Astrocyte of the hippocampus (primary cell): Measurements from ENCODE around the gene ADAM10.
A peak's percentile ranks its signal among the peaks of the same experiment; 100 is the strongest.

Source experiments
- DNase-seq: peaks from one replicate; pipeline ENCODE4 v3.0.0; 2011; ENCODE audit warnings: low read depth, low spot score

ADAM10 gene

DNA sequence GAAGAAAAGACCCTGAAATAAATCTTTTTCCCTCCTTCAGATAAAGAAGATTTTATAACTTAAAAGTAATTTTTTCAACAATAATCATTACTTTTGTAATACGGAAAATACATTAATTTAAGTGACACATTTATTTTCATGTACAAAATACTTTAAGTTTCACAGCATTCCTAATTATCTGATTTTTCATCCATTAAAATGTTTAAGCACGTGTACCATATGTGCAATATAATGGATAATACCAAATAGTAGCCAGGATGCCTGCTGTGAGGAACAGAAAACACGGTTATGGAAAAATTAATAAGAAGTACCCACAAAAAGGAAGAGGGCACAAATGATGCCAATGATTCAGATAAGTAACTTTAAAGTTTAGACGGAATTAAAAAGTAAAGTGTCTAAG lies 33.5 kb downstream of the ADAM10 start:
- no peak for DNase-seq

DNA sequence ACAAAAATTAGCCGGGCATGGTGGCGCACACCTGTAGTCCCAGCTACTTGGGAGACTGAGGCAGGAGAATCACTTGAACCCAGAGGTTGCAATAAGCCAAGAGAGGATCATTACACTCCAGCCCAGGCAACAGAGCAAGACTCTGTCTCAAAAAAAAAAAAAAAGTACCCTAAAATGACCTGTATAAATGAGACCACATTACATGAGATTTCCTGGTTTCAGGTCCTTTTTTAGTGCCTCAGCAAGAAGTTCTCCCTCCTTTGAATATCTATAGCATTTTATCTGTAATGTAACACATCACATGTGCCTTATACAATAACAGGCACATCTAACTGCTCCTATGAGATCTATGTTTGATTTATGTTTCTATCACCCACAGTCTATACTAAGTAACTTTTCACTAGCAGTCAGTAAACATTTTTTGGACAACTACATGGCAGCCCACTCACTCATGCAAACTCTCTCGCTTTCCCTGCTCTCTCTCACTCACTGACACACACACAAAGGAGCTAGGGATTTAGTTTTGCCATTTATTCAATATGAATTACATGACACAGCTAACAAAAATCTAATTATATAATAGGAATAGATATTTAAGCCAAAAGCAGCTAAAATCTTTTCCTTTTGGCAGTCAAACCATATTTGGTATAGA lies 34.1 kb downstream of the ADAM10 start:
- DNase-seq, result no peak

DNA sequence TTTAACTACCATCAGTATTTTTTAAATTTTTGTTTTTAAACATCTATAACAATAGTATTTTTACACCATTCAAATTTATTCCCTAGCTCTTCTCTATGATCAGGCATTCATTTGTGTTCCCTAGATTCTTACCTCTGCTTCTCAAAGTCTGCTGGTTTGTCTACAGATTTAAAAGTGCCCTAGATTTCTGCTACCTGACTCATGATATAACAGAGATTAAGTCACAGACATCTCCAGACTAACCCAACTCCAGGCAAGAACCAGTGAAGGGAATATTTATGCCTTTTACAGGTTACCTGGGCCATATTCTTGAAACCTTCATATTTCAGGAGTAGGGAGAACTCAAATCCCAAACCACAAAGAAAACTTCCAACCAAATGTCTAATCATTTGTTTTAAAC lies 38.8 kb downstream of the ADAM10 start:
- peak; percentile 16 for DNase-seq

DNA sequence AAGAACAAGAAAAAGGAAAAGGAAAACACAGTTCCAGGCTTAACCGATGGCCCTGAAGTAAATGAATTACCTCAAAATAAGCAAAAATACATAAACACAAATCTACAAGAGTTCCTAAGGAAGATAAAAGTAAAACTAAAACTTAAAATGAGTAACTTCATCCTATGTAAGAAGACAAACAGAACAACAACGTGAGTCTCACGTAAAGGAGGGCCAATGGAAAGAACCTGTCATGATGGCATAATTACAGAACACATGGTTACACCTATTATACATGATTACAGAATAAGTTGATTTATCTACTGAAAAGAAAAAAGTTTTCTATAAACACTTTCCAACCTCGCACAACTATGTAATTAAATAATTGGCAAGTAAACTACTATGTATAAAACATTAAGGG lies 42.1 kb downstream of the ADAM10 start:
- DNase-seq, result no peak

DNA sequence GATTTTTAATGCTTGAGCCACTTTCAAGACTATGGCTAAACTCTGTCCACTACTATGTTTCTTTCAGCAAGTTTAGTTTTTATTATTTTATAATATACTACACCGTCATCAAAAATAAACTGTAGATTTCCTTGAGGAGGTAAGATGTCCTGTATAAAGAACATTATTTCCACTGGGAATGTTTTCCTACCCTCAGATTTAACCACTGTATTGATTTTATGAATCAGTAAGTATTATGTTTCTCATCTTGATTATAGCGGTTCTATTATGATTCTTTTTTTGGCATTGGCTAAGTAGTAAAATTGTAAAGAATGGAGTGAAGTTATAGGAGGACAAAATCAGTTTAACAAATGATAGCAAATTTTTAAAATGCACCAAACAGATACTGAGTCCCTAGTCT lies 44.4 kb downstream of the ADAM10 start:
- no peak for DNase-seq

DNA sequence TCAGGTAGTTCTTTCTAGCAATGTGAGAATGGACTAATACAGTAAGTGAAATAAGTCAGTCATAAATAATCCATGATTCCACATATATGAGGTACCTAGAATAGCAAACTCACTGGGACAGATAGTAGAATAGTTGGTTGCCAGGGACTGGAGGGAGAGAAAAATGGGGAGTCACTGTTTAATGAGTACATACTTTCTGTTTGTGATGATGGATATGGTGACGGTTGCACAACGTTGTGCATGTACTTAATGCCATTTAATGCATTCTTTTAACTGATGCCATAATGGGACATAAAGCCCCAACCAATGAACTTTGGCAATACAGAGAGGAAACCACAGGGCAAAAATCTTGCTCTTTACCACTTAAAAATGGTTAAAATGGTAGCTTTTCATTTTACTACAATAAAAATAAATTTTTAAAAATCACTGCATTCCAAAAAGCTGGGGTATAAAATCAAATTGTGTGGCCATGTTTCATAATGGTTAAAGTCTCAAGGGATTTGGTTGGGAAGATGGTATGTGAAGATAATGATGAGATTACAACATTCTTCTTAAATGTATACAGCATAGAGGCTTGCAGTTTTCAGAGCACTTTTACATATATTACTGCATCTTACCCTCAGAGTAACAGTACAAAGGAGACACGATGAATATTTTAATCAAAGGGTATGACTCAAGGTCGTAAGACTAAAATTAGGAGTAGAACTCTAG lies 45.2 kb downstream of the ADAM10 start:
- DNase-seq, result no peak

DNA sequence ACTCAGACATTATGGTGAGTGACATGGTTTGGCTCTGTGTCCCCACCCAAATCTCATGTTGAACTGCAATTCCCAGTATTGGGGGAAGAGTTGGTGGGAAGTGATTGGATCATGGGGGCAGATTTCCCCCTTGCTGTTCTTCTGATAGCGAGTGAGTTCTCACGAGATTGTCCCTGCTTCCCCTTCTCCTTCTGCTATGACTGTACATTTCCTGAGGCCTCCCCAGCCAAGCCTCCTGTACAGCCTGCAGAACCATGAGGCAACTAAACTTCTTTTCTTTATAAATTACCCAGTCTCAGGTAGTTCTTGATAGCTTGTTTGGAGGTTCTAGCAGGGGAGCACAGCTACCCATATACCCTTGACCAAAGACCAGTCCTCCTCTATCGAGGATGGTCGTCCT lies 45.9 kb downstream of the ADAM10 start:
- DNase-seq, result no peak

DNA sequence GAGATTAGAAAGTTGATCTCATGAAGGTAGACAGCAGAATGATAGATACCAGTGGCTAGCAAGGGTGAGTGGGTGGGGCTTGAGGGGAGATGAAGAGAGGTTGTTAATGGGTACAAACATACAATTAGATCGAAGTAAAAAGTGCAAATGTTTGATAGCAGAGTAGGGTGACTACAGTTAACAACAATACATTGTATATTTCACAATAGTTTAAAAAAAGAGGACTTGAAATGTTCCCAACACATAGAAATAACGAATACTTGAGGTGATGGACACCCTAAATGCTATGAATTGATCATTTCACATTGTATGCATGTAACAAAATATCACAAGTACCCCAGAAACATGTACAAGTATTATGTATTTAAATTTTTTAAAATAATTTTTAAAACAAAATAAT lies 47.3 kb downstream of the ADAM10 start:
- no peak for DNase-seq

DNA sequence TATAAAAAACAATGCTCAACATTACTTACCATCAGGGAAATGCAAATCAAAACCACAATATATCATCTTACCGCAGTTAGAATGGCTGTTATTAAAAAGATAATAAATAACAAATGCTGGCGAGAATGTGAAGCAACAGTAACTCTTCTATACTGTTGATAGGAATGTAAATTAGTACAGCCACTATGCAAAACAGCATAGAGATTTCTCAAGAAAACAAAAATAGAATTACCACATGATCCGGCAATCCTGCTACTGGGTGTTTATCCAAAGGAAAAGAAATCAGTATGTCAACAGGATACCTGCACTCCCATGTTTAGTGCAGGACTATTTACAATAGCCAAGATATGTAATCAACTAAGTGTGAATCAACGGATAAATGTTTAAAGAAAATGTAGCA lies 48.1 kb downstream of the ADAM10 start:
- DNase-seq, result no peak

DNA sequence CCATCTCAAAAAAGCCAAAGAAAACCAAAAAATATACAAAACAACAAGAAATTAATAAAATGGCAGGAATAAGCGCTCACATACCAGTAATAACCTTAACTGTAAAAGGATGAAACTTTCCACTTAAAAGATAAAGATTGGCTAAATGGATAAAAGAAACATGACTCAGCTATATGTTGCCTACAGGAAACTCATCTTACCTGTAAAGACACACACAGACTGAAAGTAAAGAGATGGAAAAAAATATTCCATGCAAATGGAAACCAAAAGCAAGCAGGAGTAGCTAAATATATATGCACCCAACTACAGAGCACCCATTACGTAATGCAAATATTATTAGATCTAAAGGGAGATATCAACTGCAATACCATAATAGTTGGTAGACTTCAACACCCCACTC lies 49.7 kb downstream of the ADAM10 start:
- DNase-seq, result no peak

DNA sequence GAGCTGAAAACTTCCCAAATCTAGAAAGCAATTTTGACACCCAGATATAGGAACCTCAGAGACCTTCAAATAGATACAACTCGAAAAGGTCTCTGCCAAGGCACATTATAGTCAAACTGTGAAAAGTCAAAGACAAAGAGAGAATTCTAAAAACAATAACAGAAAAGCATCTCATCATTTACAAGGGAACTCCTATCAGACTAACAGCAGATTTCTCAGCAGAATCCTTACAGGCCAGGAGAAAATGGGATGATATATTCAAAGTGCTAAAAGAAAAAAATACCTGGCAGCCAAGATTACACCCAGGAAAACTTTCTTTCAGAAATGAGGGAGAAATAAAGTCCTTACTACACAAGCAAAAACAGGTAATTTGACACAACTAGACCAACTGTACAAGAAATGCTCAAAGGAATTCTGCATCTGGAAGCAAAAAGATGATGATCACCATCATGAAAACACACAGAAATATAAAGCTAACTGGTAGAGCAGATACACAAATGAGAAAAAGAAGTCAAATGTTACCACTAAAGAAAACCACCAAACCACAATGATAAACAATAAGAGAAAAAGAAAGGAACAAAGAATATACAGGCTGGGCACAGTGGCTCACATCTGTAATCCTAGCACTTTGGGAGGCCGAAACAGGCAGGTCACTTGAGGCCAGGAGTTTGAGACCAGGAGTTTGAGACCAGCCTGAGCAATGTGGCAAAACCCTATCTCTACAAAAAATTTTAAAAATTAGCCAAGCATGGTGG lies 50.4 kb downstream of the ADAM10 start:
- no peak for DNase-seq

DNA sequence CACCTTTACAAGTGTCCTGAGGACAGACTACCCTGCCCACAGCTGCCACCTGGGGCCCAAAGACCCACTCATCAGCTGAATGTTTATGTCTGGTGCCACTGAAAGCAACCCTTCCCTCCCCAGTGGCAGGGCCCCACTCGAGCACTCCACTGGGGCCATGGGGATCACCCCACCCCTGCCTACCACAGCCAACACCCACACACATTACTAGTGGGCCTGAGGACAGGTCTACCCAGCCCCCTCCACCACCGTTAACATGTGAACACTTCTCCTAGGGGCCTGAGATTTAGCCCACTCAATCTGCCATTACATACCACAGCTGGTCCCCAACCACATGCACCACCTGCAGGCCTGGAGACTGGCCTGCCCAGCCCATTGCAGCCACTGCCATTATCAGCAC lies 52.3 kb downstream of the ADAM10 start:
- DNase-seq, result no peak

DNA sequence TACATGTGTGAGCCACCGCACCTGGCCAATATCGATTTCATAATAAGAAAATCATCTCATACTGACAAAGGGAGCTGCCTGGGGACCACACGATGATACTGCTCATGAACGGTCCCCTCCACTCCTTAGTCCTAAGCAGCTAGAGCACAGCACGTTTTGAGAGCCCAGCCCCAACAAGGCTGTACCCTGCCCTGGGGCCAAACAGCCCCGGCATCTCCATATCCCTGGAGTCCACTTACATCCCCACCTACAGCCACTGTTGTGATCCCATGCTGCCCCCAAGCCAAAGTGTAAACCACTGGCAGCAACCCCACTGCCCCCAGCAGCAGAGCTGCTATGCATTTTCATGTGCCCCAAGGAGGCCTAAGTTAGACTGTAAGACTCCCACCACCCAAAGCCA lies 52.8 kb downstream of the ADAM10 start:
- no peak for DNase-seq

DNA sequence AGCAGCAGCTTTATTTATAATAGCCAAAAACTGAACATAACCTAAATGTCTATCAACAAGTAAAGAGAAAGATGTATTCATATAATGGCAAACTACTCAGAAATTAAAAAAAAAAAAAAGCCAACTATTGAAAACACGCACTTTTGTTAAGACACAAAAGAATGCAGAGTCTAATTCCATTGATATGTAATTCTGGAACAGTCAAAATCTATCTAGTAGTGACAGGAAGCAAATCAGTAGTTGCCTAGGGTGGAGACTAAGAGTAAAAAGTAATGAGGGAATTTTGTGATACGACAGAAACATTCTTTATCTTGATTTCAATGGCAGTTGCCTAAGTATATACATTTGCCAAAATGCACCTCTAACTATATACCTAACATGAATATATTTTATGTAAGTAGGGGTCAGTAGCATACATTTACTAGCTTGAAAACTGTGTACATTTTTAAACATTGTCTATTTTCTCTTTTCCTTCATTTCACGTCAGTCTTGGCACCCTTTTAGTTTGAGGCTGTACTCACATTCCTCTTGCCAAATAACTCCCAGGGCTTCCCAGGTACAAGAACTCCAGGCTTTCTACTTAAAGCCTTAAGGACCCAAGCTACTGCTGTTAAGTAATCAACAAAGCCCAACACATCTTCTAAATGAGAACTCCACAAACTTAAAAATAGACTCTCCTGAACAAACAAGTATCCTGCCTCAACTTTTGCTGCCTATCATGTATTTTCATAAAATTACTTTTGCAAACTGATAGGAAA lies 54.7 kb downstream of the ADAM10 start:
- peak; percentile 46 for DNase-seq

DNA sequence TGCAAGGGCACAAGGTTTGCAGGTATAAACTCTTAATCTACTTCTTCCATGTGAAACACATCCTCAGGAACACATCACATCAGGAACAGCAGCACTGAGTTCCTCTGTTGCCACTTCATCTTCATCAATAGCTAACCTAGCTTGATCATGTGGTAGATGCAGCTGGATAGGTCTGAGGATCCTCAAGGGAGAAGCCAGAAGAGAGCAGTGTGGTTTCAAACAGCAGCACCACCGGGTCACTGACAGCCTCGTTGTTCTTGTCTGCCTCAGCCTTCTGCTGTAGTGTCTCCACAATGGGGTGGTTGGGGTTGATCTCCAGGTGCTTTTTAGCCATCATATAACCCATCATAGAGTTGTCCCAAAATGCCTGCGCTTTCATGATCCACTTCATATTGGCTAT lies 58.8 kb downstream of the ADAM10 start:
- DNase-seq, result no peak

DNA sequence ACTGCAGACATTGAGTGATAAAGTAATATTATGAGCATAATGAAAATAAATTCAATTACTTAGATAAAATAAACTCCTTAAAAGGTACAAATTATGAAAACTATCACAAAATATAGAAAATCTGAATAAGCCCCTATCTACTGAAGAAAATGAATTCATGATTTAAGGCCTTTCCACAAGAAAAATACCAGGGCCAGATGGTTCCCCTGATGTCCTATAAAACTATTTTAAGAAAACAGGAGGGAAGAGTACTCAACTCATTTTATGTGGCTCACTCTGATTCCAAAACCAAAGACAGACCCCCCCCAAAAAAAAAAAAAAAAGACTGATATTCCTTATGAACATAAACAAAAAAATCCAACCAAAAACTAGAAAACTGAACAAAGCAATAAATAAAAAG lies 59.9 kb downstream of the ADAM10 start:
- DNase-seq, result no peak

DNA sequence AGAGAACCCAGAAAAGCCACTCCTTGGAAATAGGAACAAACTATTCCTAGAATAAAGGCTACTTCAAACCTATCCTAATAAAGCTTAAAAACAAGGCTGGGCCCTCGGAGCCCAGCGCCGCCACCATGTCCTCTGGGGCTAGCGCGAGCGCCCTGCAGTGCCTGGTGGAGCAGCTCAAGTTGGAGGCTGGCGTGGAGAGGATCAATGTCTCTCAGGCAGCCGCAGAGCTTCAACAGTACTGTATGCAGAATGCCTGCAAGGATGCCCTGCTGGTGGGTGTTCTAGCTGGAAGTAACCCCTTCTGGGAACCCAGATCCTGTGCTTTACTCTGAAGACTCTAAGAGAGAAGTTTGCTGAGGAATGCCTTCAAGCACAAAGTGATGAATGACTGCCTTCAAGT lies 63.2 kb downstream of the ADAM10 start:
- no peak for DNase-seq

DNA sequence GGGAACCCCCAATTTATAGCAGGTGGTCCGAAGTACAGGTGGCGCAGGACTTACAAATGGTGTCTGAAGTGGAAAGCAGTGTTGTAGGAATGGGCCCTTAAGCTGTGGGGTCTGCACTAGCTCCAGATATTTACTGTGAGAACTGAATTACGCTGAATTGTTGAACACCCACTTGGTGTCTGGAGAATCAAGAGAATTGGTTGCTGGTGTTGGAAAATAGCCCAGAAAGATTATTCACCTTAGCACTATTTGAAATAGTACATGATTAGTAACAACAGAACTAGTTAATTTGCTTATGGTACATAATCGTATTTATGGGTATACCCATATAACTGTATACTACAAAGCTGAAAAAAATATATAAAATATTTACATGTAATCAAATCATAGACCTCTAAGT lies 64.8 kb downstream of the ADAM10 start:
- DNase-seq, result peak; percentile 54

DNA sequence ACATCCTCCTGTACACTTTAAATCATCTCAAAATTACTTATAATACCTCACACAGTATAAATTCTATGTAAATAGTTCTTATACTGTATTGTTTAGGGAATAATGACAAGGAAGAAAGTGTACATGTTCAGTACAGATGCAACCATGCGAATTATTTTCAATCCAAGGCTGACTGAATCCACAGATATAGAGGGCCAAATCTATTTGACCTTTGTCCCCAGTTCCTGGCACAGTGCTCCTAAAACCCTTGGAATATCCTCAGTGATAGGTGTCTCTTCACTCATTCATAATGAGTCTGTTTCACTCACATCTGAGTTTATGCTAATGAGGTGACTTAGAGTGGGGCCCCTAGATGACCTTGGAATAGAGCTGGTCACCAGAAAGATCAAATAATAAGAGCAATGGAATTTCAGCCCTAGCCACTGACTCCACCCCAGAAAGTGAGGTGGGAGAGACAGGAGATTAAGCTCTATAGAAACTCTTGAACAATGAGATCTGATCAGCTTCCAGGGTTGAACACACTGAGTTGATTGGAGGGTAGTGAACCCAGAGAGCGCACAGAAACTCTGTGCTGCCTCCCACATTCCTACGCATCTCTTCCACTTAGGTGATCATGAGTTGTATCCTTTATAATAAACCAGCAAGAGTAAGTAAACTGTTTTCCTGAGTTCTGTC lies 65.3 kb downstream of the ADAM10 start:
- peak; percentile 48 for DNase-seq

DNA sequence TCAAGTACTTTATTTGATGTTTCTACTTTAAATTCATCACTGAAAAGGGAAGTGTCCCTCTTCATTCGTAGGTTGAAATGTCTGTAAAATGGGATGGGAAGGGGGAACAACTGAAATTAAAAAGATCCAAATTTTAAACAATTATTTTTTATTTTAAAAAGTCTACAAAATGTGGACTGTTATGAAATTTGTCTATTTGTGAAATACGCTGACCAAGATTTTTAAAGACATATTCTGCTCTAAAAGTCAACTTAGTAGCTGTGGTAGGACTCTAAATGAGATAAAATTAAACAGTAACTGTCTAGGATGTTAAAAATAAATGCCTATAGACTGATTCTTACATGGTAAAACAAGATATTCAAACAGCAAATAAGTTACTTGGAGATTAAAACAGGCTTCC lies 67.3 kb downstream of the ADAM10 start:
- no peak for DNase-seq

DNA sequence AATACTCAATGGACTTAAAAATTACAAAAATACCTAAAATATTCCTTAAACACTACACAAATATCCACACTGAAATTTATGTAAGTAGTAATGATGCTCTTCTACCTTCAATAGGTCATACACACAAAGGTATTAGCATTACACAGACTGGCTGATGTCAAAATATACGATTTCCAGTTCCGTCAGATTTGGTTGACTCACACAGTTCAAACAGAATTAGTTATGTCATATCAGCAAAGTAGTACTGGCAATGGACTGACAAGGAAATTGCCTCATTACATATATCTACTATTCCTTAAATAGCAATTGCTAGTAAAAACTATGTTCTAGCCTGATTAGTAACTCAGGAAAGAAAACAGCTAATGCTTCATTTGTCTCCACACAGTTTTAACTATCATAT lies 70.8 kb downstream of the ADAM10 start:
- DNase-seq, result no peak

DNA sequence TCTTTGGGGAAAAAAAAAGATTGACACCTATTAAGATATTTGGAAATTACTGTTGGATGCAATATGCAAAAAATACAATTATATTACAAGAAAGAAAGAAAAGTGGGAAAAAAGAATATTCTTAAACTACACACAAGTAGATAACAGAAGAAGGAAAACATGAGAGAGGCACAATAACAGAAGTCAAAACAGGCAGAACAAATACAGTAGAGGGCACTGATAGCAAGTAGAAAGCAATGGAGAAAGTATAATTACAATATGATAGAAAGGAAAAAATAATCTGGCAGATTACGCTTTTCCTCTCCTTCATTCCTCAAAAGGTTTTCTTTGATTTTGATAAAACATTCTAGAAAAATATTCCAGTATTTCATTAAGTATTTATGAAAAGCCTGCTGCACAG lies 72.1 kb downstream of the ADAM10 start:
- no peak for DNase-seq
